GM12878 (cell line): ENCODE data around the gene RNU11. TPM values are rescaled to one million over a fixed set of nuclear protein-coding genes. Genes with fewer than 3 reads are reported as not detected.

Source experiments
- BACH1 ChIP-seq: fragments of 450-650 bp; IDR thresholded peaks from 2 replicates; pipeline ENCODE4 v1.6.1; 2017; ENCODE audit warnings: mild to moderate bottlenecking, borderline replicate concordance
- EGR1 ChIP-seq, 2 experiments: IDR thresholded peaks; 1 replicate in 1 of 2; 2 replicates in 1 of 2; pipeline ENCODE4 v1.6.1; 2011 to 2012; ENCODE audit warnings: low read depth in 2 of 2, low read length in 2 of 2, borderline replicate concordance in 1 of 2, mild to moderate bottlenecking in 1 of 2, moderate library complexity in 1 of 2
- FOS ChIP-seq: IDR thresholded peaks from 3 replicates; pipeline ENCODE4 v1.6.1; 2011; ENCODE audit warnings: borderline replicate concordance; ENCODE audit not compliant: insufficient read length; ENCODE audit errors: extremely low read depth
- HDAC6 ChIP-seq: fragments of 200-600 bp; sonication (generic); IDR thresholded peaks from one replicate; pipeline ENCODE4 v1.8.0; 2017; ENCODE audit warnings: antibody characterized with exemption; ENCODE audit not compliant: unreplicated experiment
- IKZF2 ChIP-seq, 2 experiments: fragments of 450-650 bp; IDR thresholded peaks; 2 replicates each; pipeline ENCODE4 v1.6.1; 2017; ENCODE audit warnings: mild to moderate bottlenecking in 2 of 2, moderate library complexity in 2 of 2
- JUND ChIP-seq: IDR thresholded peaks from 2 replicates; pipeline ENCODE4 v1.6.1; 2012; ENCODE audit warnings: low read depth, mild to moderate bottlenecking, low read length, improper control_type of control experiment, moderate library complexity
- LARP7 ChIP-seq: fragments of 450-650 bp; IDR thresholded peaks from 2 replicates; pipeline ENCODE4 v1.6.1; 2017; ENCODE audit warnings: mild to moderate bottlenecking
- MAX ChIP-seq: IDR thresholded peaks from 2 replicates; pipeline ENCODE4 v1.6.1; 2012; ENCODE audit warnings: low read depth, low read length, improper control_type of control experiment
- MXI1 ChIP-seq: fragments of 150-350 bp; IDR thresholded peaks from 2 replicates; pipeline ENCODE4 v1.6.1; 2011; ENCODE audit warnings: low read depth, mild to moderate bottlenecking, inconsistent platforms, low read length, improper control_type of control experiment
- NBN ChIP-seq: fragments of 450-650 bp; IDR thresholded peaks from 2 replicates; pipeline ENCODE4 v1.6.1; 2016
- NR2C1 ChIP-seq: fragments of 450-650 bp; IDR thresholded peaks from 2 replicates; pipeline ENCODE4 v1.6.1; 2017; ENCODE audit warnings: antibody characterized with exemption, mild to moderate bottlenecking, moderate library complexity
- PAX8 ChIP-seq: fragments of 450-650 bp; IDR thresholded peaks from 2 replicates; pipeline ENCODE4 v1.6.1; 2017; ENCODE audit warnings: mild to moderate bottlenecking, moderate library complexity
- PKNOX1 ChIP-seq: fragments of 450-650 bp; IDR thresholded peaks from 2 replicates; pipeline ENCODE4 v1.6.1; 2016; ENCODE audit warnings: mild to moderate bottlenecking
- POLR2A ChIP-seq: IDR thresholded peaks from 2 replicates; pipeline ENCODE4 v1.6.1; 2011; ENCODE audit warnings: low read depth, mild to moderate bottlenecking, low read length
- RBBP5 ChIP-seq: fragments of 200-600 bp; sonication (generic); conservative IDR thresholded peaks from 2 replicates; pipeline ENCODE4 v1.6.1; 2016
- SMAD5 ChIP-seq: IDR thresholded peaks from 2 replicates; pipeline ENCODE4 v1.6.1; 2016; ENCODE audit warnings: antibody characterized with exemption, low read depth
- SMARCA5 ChIP-seq: fragments of 450-650 bp; IDR thresholded peaks from 2 replicates; pipeline ENCODE4 v1.6.1; 2017; ENCODE audit warnings: mild to moderate bottlenecking
- TCF7 ChIP-seq: IDR thresholded peaks from 2 replicates; pipeline ENCODE4 v1.6.1; 2014; ENCODE audit warnings: antibody characterized with exemption, borderline replicate concordance
- YY1 ChIP-seq: IDR thresholded peaks from 2 replicates; pipeline ENCODE4 v1.6.1; 2011; ENCODE audit warnings: low read depth, mild to moderate bottlenecking, low read length
- ZNF217 ChIP-seq: fragments of 450-650 bp; IDR thresholded peaks from 2 replicates; pipeline ENCODE4 v1.6.1; 2017; ENCODE audit warnings: antibody characterized with exemption, mild to moderate bottlenecking
- polyA plus RNA-seq, 11 experiments: library from polyadenylated mRNA; depleted of rRNA in 4 of 11; unstranded in 6 of 11; stranded (reverse) in 5 of 11; fragments of >200 nt; fragmentation: Nextera tagmentation in 4 of 11; fragmentation: Illumina TruSeq in 1 of 11; extraction: Ambion mirVana in 4 of 11; extraction: Trizol in 1 of 11; gene quantifications; 1 replicate in 1 of 11; 2 replicates in 10 of 11; pipeline versions ENCODE4 v1.2.1 to v1.2.3, GENCODE V29; 2011 to 2016; ENCODE audit warnings: inconsistent platforms in 2 of 11, missing spikeins in 2 of 11, low read depth in 1 of 11
- total RNA-seq, 4 experiments: library from RNA; depleted of rRNA in 3 of 4; stranded (reverse); fragments of >200 nt in 3 of 4; fragmentation: Illumina TruSeq in 1 of 4; extraction: Trizol in 1 of 4; gene quantifications; 2 replicates each; pipeline versions ENCODE4 v1.2.1 to v1.2.3, GENCODE V29; 2013 to 2021
- TF ChIP-seq, protein P1 (sequence below): IDR thresholded peaks from 2 replicates; pipeline ENCODE4 v1.6.1; 2012; ENCODE audit warnings: improper control_type of control experiment, low read depth, low read length; ENCODE audit not compliant: insufficient replicate concordance
- TF ChIP-seq, protein P2 (sequence below): fragments of 450-650 bp; IDR thresholded peaks from 2 replicates; pipeline ENCODE4 v1.6.1; 2016; ENCODE audit warnings: mild to moderate bottlenecking

Gene RNU11
- total and polyA plus RNA-seq, 10 of the 15 experiments (the other 5 are each of a cell fraction or from before 2014, with no cell fraction given) = under 0.01 TPM; not detected in 9

GRCh38 chr1:28668956-28669723 is 20.7 kb downstream of the RNU11 start (continued):
- TF ChIP-seq FOS = no peak
- TF ChIP-seq MAX = no peak
- TF ChIP-seq IKZF2 (IDR thresholded peaks at IDR 0.05) = peak in 1 of 2 experiments; percentile 17; a peak in 1 of 4 replicates
- TF ChIP-seq RBBP5 = no peak
- 0 out of 2 replicates have a peak, but pooled peaks have one; percentile 43 for TF ChIP-seq MXI1
- TF ChIP-seq NBN = 0 out of 2 replicates have a peak, but pooled peaks have one; percentile 32
- no peak for TF ChIP-seq PKNOX1
- TF ChIP-seq PAX8 = no peak
- no peak for TF ChIP-seq HDAC6
- TF ChIP-seq POLR2A = peak; percentile 71
- TF ChIP-seq TCF7 = no peak
- peak; percentile 74; the same call in 1 of the 2 replicates for TF ChIP-seq SMARCA5
- TF ChIP-seq ZNF217 = no peak
- peak; percentile 73 for TF ChIP-seq LARP7
- no peak for TF ChIP-seq JUND
- peak; percentile 70 to 77 for TF ChIP-seq EGR1 (IDR thresholded peaks at IDR 0.05; ENCODE audit: borderline replicate concordance in 1 of 2, low read depth in 2 of 2, low read length in 2 of 2)
- TF ChIP-seq, protein P1, sequence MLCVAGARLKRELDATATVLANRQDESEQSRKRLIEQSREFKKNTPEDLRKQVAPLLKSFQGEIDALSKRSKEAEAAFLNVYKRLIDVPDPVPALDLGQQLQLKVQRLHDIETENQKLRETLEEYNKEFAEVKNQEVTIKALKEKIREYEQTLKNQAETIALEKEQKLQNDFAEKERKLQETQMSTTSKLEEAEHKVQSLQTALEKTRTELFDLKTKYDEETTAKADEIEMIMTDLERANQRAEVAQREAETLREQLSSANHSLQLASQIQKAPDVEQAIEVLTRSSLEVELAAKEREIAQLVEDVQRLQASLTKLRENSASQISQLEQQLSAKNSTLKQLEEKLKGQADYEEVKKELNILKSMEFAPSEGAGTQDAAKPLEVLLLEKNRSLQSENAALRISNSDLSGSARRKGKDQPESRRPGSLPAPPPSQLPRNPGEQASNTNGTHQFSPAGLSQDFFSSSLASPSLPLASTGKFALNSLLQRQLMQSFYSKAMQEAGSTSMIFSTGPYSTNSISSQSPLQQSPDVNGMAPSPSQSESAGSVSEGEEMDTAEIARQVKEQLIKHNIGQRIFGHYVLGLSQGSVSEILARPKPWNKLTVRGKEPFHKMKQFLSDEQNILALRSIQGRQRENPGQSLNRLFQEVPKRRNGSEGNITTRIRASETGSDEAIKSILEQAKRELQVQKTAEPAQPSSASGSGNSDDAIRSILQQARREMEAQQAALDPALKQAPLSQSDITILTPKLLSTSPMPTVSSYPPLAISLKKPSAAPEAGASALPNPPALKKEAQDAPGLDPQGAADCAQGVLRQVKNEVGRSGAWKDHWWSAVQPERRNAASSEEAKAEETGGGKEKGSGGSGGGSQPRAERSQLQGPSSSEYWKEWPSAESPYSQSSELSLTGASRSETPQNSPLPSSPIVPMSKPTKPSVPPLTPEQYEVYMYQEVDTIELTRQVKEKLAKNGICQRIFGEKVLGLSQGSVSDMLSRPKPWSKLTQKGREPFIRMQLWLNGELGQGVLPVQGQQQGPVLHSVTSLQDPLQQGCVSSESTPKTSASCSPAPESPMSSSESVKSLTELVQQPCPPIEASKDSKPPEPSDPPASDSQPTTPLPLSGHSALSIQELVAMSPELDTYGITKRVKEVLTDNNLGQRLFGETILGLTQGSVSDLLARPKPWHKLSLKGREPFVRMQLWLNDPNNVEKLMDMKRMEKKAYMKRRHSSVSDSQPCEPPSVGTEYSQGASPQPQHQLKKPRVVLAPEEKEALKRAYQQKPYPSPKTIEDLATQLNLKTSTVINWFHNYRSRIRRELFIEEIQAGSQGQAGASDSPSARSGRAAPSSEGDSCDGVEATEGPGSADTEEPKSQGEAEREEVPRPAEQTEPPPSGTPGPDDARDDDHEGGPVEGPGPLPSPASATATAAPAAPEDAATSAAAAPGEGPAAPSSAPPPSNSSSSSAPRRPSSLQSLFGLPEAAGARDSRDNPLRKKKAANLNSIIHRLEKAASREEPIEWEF = no peak
- no peak for TF ChIP-seq YY1
- TF ChIP-seq, protein P2, sequence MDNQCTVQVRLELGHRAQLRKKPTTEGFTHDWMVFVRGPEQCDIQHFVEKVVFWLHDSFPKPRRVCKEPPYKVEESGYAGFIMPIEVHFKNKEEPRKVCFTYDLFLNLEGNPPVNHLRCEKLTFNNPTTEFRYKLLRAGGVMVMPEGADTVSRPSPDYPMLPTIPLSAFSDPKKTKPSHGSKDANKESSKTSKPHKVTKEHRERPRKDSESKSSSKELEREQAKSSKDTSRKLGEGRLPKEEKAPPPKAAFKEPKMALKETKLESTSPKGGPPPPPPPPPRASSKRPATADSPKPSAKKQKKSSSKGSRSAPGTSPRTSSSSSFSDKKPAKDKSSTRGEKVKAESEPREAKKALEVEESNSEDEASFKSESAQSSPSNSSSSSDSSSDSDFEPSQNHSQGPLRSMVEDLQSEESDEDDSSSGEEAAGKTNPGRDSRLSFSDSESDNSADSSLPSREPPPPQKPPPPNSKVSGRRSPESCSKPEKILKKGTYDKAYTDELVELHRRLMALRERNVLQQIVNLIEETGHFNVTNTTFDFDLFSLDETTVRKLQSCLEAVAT = no peak
- TF ChIP-seq NR2C1 = peak; percentile 66
- TF ChIP-seq BACH1 = peak; percentile 61; the same call in 1 of the 2 replicates
- no peak for TF ChIP-seq SMAD5
